ENCODE data around the gene NR3C1. TPM values are rescaled to one million over a fixed set of nuclear protein-coding genes. Genes with fewer than 3 reads are reported as not detected.

NR3C1 gene
- total and polyA plus RNA-seq, 2 of the 13 experiments (the other 11 are each of a cell fraction or from before 2014, with no cell fraction given) = 10.0 to 24.3 TPM

- TF ChIP-seq SIX1 (CRISPR knock-in tag; IDR thresholded peaks at IDR 0.05; ENCODE audit: borderline replicate concordance) (no peak), SALL2 (CRISPR knock-in tag; IDR thresholded peaks at IDR 0.05) (no peak), ZNF720 (CRISPR knock-in tag; IDR thresholded peaks at IDR 0.05) (no peak), CTCF (CRISPR knock-in tag; IDR thresholded peaks at IDR 0.05) (peak; percentile 56), ZNF589 (CRISPR knock-in tag; conservative IDR thresholded peaks at IDR 0.05) (0 out of 2 replicates have a peak, but pooled peaks have one; percentile 72), LCORL (IDR thresholded peaks at IDR 0.05) (no peak), LCORL (CRISPR knock-in tag; IDR thresholded peaks at IDR 0.05) (no peak), ZNF839 (CRISPR knock-in tag; IDR thresholded peaks at IDR 0.05; ENCODE audit: borderline replicate concordance) (no peak), ZNF292 (CRISPR knock-in tag; IDR thresholded peaks at IDR 0.05; ENCODE audit: borderline replicate concordance, low read depth) (no peak), GATAD2A (CRISPR knock-in tag; IDR thresholded peaks at IDR 0.05) (no peak), GABPB1 (CRISPR knock-in tag; IDR thresholded peaks at IDR 0.05) (peak; percentile 55; the same call in 1 of the 2 replicates), RFX5 (IDR thresholded peaks at IDR 0.05; ENCODE audit: low read depth, low read length) (no peak), RAD51 (IDR thresholded peaks at IDR 0.05; ENCODE audit: borderline replicate concordance) (no peak), CREB3 (CRISPR knock-in tag; IDR thresholded peaks at IDR 0.05) (0 out of 2 replicates have a peak, but pooled peaks have one; percentile 42), ZNF317 (CRISPR knock-in tag; IDR thresholded peaks at IDR 0.05) (no peak), ZBTB3 (CRISPR knock-in tag; IDR thresholded peaks at IDR 0.05; ENCODE audit: borderline replicate concordance, low read depth) (no peak), MXI1 (IDR thresholded peaks at IDR 0.05; ENCODE audit: borderline replicate concordance, low read depth, low read length) (peak; percentile 70; the same call in 2 of the 3 replicates), ZEB1 (IDR thresholded peaks at IDR 0.05; ENCODE audit: insufficient replicate concordance, low read depth) (no peak), PLRG1 (conservative IDR thresholded peaks at IDR 0.05) (no peak), EZH2 (conservative IDR thresholded peaks at IDR 0.05; ENCODE audit: low read depth, low read length) (no peak), KLF9 (CRISPR knock-in tag; IDR thresholded peaks at IDR 0.05; ENCODE audit: low read depth) (no peak), AGO1 (IDR thresholded peaks at IDR 0.05; ENCODE audit: low read depth, low read length, poor library complexity, severe bottlenecking) (no peak), ZNF781 (CRISPR knock-in tag; IDR thresholded peaks at IDR 0.05; ENCODE audit: borderline replicate concordance, not compliant biosample characterization) (no peak), ZNF687 (CRISPR knock-in tag; IDR thresholded peaks at IDR 0.05) (peak; percentile 60), CBFB (CRISPR knock-in tag; IDR thresholded peaks at IDR 0.05) (no peak)
Measured at GRCh38 chr5:143403593-143404415, at the start of gene NR3C1 (continued).

All from HepG2 (cell line).